D721Med (cell line): ENCODE results near the gene RHOT1.
"Not testable (repeated sequence)": the region's sequence is repeated elsewhere in the genome, so short reads cannot be mapped to it uniquely, and the experiment has no call there.

Source experiments
- DNase-seq: peaks from one replicate; pipeline ENCODE4 v3.0.0; 2011; ENCODE audit warnings: low spot score; ENCODE audit not compliant: insufficient read length
- FAIRE-seq: peaks from 2 replicates; lab custom pipeline; 2011; peaks lifted over from hg19 to GRCh38; lab: Jason Lieb, UNC
- CTCF ChIP-seq: IDR thresholded peaks from 2 replicates; pipeline ENCODE4 v1.5.1; 2012; ENCODE audit warnings: mild to moderate bottlenecking, control low read depth; ENCODE audit not compliant: insufficient read depth; ENCODE audit errors: missing control alignments

The RHOT1 gene

DNA sequence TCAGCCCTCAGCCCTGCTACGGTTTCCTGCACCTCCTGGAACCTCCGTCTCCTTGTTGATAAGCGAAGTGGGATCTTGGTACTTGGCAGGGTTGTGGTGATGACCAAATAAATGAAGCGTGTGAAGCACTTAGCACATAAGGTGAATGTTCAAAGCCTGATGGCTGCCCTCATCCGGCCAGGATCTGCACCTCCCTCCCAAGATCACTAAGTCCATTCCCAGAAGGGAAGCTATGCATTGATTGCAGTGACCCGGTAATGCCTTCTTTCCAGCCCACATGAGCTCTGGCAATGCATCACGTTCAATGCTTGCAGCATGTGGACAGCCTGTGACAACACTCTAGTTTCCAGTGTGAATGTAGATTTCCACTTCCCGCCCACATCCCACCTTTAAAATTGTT is 24.9 kb upstream of the RHOT1 start:
- TF ChIP-seq CTCF: no peak
- no peak for DNase-seq
- no peak for FAIRE-seq

DNA sequence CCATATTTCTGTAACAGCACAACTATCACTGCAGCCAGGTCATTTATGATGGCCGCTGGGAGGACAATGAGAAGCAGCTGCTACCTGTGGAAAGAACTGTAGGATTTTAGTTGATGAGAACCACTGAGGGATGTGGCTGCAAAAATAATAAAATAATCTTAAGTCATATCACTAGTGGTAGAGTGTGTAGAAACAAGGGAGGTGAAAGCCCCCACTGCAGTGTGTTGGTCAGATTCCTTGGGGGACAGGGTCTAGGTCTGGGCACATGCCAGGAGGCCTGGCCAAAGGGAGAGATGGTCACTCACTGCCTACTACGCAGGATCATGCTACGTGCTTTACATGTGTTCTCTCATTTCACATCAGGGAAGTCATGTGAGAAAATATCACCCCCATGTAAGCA is 24.2 kb upstream of the RHOT1 start:
- not testable (repeated sequence) for FAIRE-seq, DNase-seq

DNA sequence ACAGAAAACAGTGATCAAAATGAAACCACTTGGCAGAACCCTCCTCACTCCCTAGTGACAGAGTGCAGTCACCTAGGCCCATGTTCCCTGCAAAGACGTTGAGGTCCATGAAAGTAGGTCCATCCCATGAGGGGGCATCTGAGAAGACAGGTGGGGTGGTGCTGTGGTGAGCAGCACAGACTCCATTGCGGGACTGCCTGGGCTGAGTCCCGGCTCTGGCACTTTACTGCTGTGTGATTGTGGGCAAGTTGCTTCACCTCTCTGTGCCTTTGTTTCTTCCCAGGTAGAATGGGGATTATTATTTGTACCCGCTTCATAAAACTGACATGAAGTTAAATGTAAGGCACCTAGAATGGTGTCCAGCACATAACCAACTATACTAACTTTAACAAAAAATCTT is 23.5 kb upstream of the RHOT1 start:
- DNase-seq: no peak
- TF ChIP-seq CTCF: no peak
- no peak for FAIRE-seq

GRCh38 chr17:32120141-32120540 is 22.2 kb upstream of the RHOT1 start:
- DNase-seq (peak; percentile 40), FAIRE-seq (no peak)
- no peak for TF ChIP-seq CTCF

- no peak for DNase-seq
- no peak for TF ChIP-seq CTCF
- no peak for FAIRE-seq
Observed at GRCh38 chr17:32120716-32121115, 21.6 kb upstream of the RHOT1 start.

GRCh38 chr17:32123782-32124181 is 18.5 kb upstream of the RHOT1 start:
- TF ChIP-seq CTCF: no peak
- FAIRE-seq: no peak
- DNase-seq: no peak

DNA sequence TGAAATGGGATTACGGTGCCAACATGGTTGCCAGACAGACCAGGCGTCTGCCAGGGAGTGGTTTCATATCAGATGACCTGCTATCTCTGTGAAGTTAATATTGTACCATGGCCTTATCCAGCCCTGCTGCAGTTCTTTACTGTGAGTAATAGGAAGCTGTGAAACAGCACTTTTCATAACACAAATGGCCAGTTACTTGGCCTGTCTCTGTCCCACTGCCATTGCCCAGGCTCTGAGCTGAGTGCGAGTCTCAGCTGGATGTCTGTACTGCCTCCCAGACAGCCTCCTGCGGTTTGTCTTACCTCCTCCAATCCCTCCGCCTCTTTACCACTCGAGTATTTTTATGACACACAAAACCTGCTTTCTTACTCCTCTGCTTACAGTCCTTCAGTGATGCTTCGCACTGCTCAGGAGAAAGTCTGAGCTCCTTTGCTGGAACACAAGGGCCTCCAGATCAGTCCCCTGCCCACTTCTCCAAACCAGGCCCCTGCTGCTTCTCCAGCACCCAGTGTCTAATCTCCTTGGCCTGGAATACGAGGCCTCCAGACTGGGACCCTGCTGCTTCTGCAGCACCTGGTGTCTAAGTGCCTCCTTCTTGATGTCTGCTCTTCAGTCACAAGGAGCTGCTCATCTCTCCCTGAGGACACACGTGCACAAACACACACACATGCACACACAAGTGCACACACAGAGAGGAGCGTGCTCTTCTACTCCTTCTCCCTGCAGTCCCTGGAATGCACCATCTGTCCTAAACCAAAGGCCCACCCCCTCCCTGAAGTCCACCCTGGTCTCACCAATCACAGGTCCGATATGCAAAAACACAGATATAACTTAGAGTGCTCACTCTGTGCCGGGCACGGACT is 17.1 kb upstream of the RHOT1 start:
- DNase-seq: no peak
- TF ChIP-seq CTCF: no peak
- no peak for FAIRE-seq
